ENCODE results near the gene SPEF1. TPM values are rescaled to one million over a fixed set of nuclear protein-coding genes. Genes with fewer than 3 reads are reported as not detected.
A peak's percentile ranks its signal among the peaks of the same experiment; 100 is the strongest.

Gene SPEF1
- polyA plus RNA-seq, 3 donors: 0.09 TPM; not detected in 2

DNA sequence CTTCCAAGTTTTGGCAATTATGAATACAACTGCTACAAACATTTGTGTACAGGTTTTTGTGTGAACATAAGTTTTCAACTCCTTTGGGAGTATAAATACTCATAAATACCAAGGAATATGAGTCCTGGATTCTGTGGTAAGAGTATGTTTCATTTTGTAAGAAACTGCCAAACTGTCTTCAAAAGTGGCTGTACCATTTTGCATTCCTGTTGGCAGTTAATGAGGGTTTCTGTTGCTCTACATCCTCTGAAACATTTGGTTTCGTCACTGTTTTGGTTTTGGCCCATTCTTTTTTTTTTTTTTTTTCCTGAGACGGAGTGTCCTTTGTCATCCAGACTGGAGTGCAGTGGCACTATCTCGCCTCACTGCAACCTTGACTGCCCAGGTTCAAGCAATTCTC, 47.5 kb upstream of the SPEF1 start:
- H3K36me3 ChIP-seq (replicated peaks in 1 of 2; ENCODE audit: control insufficient read depth in 1 of 2, insufficient read depth in 2 of 2, low read length in 2 of 2): peaks cover 26 to 47% of the 10 kb centered on the region in 2 donors
- H2AFZ ChIP-seq (ENCODE audit: insufficient read depth, low read depth, low read length, poor library complexity, severe bottlenecking): no peak overlapping the region
- H3K27ac ChIP-seq (ENCODE audit: low read depth in 1 of 2, low read length in 2 of 2): no peak overlapping the region
- H3K4me2 ChIP-seq (replicated peaks; ENCODE audit: extremely low read depth, low read length, poor library complexity, severe bottlenecking): no peak overlapping the region
- no peak overlapping the region for H3K4me3 Mint-ChIP-seq
- H3K27me3 ChIP-seq (ENCODE audit: control insufficient read depth in 2 of 2, insufficient read depth in 2 of 2, low read length in 2 of 2): no peaks in the 10 kb centered on the region
- no peak for DNase-seq
- H3K27ac Mint-ChIP-seq: no peak overlapping the region
- H3K79me2 ChIP-seq (ENCODE audit: insufficient read depth, low read length): no peaks in the 10 kb centered on the region
- no peaks in the 10 kb centered on the region for H3K9me3 ChIP-seq (replicated peaks in 1 of 2; ENCODE audit: control insufficient read depth in 1 of 2, insufficient read depth in 1 of 2, low read length in 2 of 2)
- intact Hi-C loops (cut with micrococcal nuclease): loop anchor here in 1 of 2 donors (10.0 kb wide), 1 partner anchor 64 kb away; the partner anchor contains the start of gene ADISSP
- H3K36me3 Mint-ChIP-seq: peaks cover 37 to 54% of the 10 kb centered on the region in 2 donors
- no peaks in the 10 kb centered on the region for H3K27me3 Mint-ChIP-seq (ENCODE audit: low read depth in 3 of 3)
- H3K4me3 ChIP-seq (replicated peaks in 1 of 3; ENCODE audit: low read depth in 2 of 3, low read length in 3 of 3): no peak overlapping the region
- peaks cover 0 to 5% (median 0%) of the 10 kb centered on the region in 7 donors for H3K9me3 Mint-ChIP-seq
- TF ChIP-seq, protein P1, sequence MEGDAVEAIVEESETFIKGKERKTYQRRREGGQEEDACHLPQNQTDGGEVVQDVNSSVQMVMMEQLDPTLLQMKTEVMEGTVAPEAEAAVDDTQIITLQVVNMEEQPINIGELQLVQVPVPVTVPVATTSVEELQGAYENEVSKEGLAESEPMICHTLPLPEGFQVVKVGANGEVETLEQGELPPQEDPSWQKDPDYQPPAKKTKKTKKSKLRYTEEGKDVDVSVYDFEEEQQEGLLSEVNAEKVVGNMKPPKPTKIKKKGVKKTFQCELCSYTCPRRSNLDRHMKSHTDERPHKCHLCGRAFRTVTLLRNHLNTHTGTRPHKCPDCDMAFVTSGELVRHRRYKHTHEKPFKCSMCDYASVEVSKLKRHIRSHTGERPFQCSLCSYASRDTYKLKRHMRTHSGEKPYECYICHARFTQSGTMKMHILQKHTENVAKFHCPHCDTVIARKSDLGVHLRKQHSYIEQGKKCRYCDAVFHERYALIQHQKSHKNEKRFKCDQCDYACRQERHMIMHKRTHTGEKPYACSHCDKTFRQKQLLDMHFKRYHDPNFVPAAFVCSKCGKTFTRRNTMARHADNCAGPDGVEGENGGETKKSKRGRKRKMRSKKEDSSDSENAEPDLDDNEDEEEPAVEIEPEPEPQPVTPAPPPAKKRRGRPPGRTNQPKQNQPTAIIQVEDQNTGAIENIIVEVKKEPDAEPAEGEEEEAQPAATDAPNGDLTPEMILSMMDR (IDR thresholded peaks at IDR 0.05): no peak
- no peaks in the 10 kb centered on the region for H4K20me1 ChIP-seq (ENCODE audit: insufficient read depth, low read length)
- no peaks in the 10 kb centered on the region for H3K4me1 ChIP-seq (ENCODE audit: control insufficient read depth in 1 of 2, insufficient read depth in 2 of 2, low read length in 2 of 2)
- no peak overlapping the region for H3K9ac ChIP-seq (ENCODE audit: insufficient read depth, low read length, poor library complexity, severe bottlenecking)
- H3K4me1 Mint-ChIP-seq: peaks cover 8% of the 10 kb centered on the region
- 52% methylated on average over 3 of the region's 3 CpGs for WGBS (ENCODE audit: insufficient coverage)

DNA sequence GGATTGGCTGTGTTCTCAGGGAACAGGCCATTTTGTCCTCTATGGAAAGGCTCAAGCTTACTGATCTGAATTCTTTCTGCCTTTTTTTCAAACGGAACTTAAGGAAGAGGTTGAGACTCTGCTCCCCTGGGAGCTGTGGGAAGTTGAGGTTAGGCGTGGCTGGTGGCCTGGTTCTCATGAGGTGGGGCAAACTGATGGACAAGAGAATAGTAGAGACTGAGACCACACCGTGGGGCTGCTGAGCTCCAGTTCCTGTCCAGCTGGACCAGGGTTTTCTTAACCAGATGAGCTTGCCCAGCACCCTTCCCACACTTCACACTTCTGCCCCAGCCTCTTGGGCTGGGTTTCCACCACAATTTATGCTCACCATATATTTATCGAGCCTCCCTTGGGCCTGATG, 45.2 kb upstream of the SPEF1 start:
- Mint-ChIP-seq H3K27me3 (ENCODE audit: low read depth in 3 of 3) (no peaks in the 10 kb centered on the region), H3K4me3 (no peak overlapping the region)
- WGBS (ENCODE audit: insufficient coverage): 67% methylated on average over 4 of the region's 4 CpGs

More for the DNA sequence above, 45.2 kb upstream of the SPEF1 start:
- H3K4me1 ChIP-seq (ENCODE audit: control insufficient read depth in 1 of 2, insufficient read depth in 2 of 2, low read length in 2 of 2): peaks cover 2% of the 10 kb centered on the region in 2 donors
- H3K27ac ChIP-seq (ENCODE audit: low read depth in 1 of 2, low read length in 2 of 2): peak overlapping the region in 1 of 2 donors; percentile 1
- Mint-ChIP-seq H3K4me1 (peaks cover 7% of the 10 kb centered on the region), H3K36me3 (peaks cover 53 to 76% of the 10 kb centered on the region in 2 donors), H3K9me3 (peaks cover 0 to 5% (median 0%) of the 10 kb centered on the region in 7 donors), H3K27ac (peak overlapping the region in 4 of 7 donors; percentile 7 to 69 (median 51))
- no peaks in the 10 kb centered on the region for H4K20me1 ChIP-seq (ENCODE audit: insufficient read depth, low read length)
- H3K9ac ChIP-seq (ENCODE audit: insufficient read depth, low read length, poor library complexity, severe bottlenecking): no peak overlapping the region
- H3K4me3 ChIP-seq (replicated peaks in 1 of 3; ENCODE audit: low read depth in 2 of 3, low read length in 3 of 3): no peak overlapping the region
- no peaks in the 10 kb centered on the region for H3K27me3 ChIP-seq (ENCODE audit: control insufficient read depth in 2 of 2, insufficient read depth in 2 of 2, low read length in 2 of 2)
- peaks cover 8% of the 10 kb centered on the region for H3K79me2 ChIP-seq (ENCODE audit: insufficient read depth, low read length)
- H2AFZ ChIP-seq (ENCODE audit: insufficient read depth, low read depth, low read length, poor library complexity, severe bottlenecking): no peak overlapping the region
- no peak for DNase-seq
- TF ChIP-seq, protein P1 (IDR thresholded peaks at IDR 0.05): no peak
- no peaks in the 10 kb centered on the region for H3K9me3 ChIP-seq (replicated peaks in 1 of 2; ENCODE audit: control insufficient read depth in 1 of 2, insufficient read depth in 1 of 2, low read length in 2 of 2)
- intact Hi-C loops (cut with micrococcal nuclease): loop anchor here in 1 of 2 donors (10.0 kb wide), 1 partner anchor 62 kb away; the partner anchor contains the start of gene ADISSP
- H3K36me3 ChIP-seq (replicated peaks in 1 of 2; ENCODE audit: control insufficient read depth in 1 of 2, insufficient read depth in 2 of 2, low read length in 2 of 2): peaks cover 41 to 68% of the 10 kb centered on the region in 2 donors
- no peak overlapping the region for H3K4me2 ChIP-seq (replicated peaks; ENCODE audit: extremely low read depth, low read length, poor library complexity, severe bottlenecking)
